Neural progenitor cell (in vitro differentiated cells): ENCODE results near the gene NOM1. TPM values are rescaled to one million over a fixed set of nuclear protein-coding genes. Genes with fewer than 3 reads are reported as not detected.

ENCODE experiments used
- DNase-seq: peaks from one replicate; pipeline ENCODE4 v3.0.0-alpha.2; 2016; ENCODE audit warnings: low spot score
- H2AFZ ChIP-seq: fragments of 200-600 bp; sonication (generic); replicated peaks from 2 replicates; pipeline ENCODE4 v1.6.1; 2016; ENCODE audit warnings: antibody characterized with exemption
- H3F3A ChIP-seq: fragments of 200-600 bp; sonication (generic); 2 replicates; pipeline ENCODE4 v1.6.1; 2016; ENCODE audit warnings: antibody characterized with exemption, low read depth
- H3K27ac ChIP-seq: fragments of 200-600 bp; sonication (generic); 2 replicates; pipeline ENCODE4 v1.5.1; 2016; ENCODE audit warnings: mild to moderate bottlenecking
- H3K27me3 ChIP-seq: fragments of 200-600 bp; sonication (generic); 2 replicates; pipeline ENCODE4 v1.6.1; 2016; ENCODE audit warnings: mild to moderate bottlenecking, moderate library complexity
- H3K36me3 ChIP-seq: fragments of 200-600 bp; sonication (generic); 2 replicates; pipeline ENCODE4 v1.5.1; 2016
- H3K4me1 ChIP-seq: fragments of 200-600 bp; sonication (generic); 2 replicates; pipeline ENCODE4 v1.6.1; 2016; ENCODE audit warnings: mixed run types
- H3K4me2 ChIP-seq: fragments of 200-600 bp; sonication (generic); 2 replicates; pipeline ENCODE4 v1.6.1; 2016
- H3K4me3 ChIP-seq: fragments of 200-600 bp; sonication (generic); 2 replicates; pipeline ENCODE4 v1.5.1; 2016
- H3K79me2 ChIP-seq: fragments of 200-600 bp; sonication (generic); 2 replicates; pipeline ENCODE4 v1.6.1; 2016; ENCODE audit warnings: low read depth
- H3K9ac ChIP-seq: fragments of 200-600 bp; sonication (generic); 2 replicates; pipeline ENCODE4 v1.6.1; 2016
- H3K9me3 ChIP-seq: fragments of 200-600 bp; sonication (generic); 2 replicates; pipeline ENCODE4 v1.5.1; 2016; ENCODE audit warnings: low read depth
- H4K20me1 ChIP-seq: fragments of 200-600 bp; sonication (generic); 2 replicates; pipeline ENCODE4 v1.6.1; 2016; ENCODE audit warnings: low read depth
- H3K27ac Mint-ChIP-seq: 3 replicates; pipeline ENCODE4 v1.8.0; 2021; ENCODE audit warnings: mixed read lengths
- H3K27me3 Mint-ChIP-seq: 2 replicates; pipeline ENCODE4 v1.8.0; 2022; ENCODE audit warnings: low read depth, mild to moderate bottlenecking, inconsistent platforms, moderate library complexity, mixed read lengths; ENCODE audit not compliant: insufficient read depth
- H3K36me3 Mint-ChIP-seq: 3 replicates; pipeline ENCODE4 v1.8.0; 2021; ENCODE audit warnings: mixed read lengths
- H3K4me1 Mint-ChIP-seq: 3 replicates; pipeline ENCODE4 v1.8.0; 2021; ENCODE audit warnings: mixed read lengths
- H3K4me3 Mint-ChIP-seq: 3 replicates; pipeline ENCODE4 v1.8.0; 2021; ENCODE audit warnings: mild to moderate bottlenecking, moderate library complexity, mixed read lengths
- H3K9me3 Mint-ChIP-seq: 3 replicates; pipeline ENCODE4 v1.8.0; 2020; ENCODE audit warnings: mixed read lengths
- CTCF ChIP-seq: fragments of 200-600 bp; sonication (generic); IDR thresholded peaks from 2 replicates; pipeline ENCODE4 v1.5.1; 2017; ENCODE audit warnings: antibody characterized with exemption, mild to moderate bottlenecking
- EZH2 ChIP-seq: fragments of 200-600 bp; sonication (generic); IDR thresholded peaks from 2 replicates; pipeline ENCODE4 v1.6.1; 2017; ENCODE audit warnings: antibody characterized with exemption, mild to moderate bottlenecking, moderate library complexity
- EZH2phosphoT487 ChIP-seq: fragments of 200-600 bp; sonication (generic); IDR thresholded peaks from 2 replicates; pipeline ENCODE4 v1.6.1; 2017; ENCODE audit warnings: antibody characterized with exemption
- total RNA-seq: library from RNA; depleted of rRNA; stranded (reverse); fragments of >200 nt; gene quantifications from 2 replicates; pipeline ENCODE4 v1.2.3, GENCODE V29; 2015; ENCODE audit warnings: low replicate concordance

NOM1 gene
- total RNA-seq, 1 donor from 2014 or later, result 10.9 TPM

- Histone ChIP-seq H3K4me2 (no peak overlapping the region), H3K36me3 (no peaks in the 10 kb centered on the region), H3K4me1 (no peaks in the 10 kb centered on the region), H3K4me3 (no peak overlapping the region), H3K9me3 (no peaks in the 10 kb centered on the region), H4K20me1 (no peaks in the 10 kb centered on the region), H3K9ac (no peak overlapping the region), H3K27ac (no peak overlapping the region), H3K79me2 (no peaks in the 10 kb centered on the region), H2AFZ (no peak overlapping the region), H3F3A (peaks cover 27% of the 10 kb centered on the region), H3K27me3 (no peaks in the 10 kb centered on the region)
- H3K4me3 Mint-ChIP-seq, result no peak overlapping the region
- H3K27me3 Mint-ChIP-seq, result peaks cover 2% of the 10 kb centered on the region
- TF ChIP-seq EZH2 (no peak), EZH2phosphoT487 (no peak)
- no peak for DNase-seq
- H3K27ac Mint-ChIP-seq, result no peak overlapping the region
- peaks cover 4% of the 10 kb centered on the region for H3K36me3 Mint-ChIP-seq
- H3K9me3 Mint-ChIP-seq, result peaks cover 9% of the 10 kb centered on the region
- no peaks in the 10 kb centered on the region for H3K4me1 Mint-ChIP-seq
Measured at GRCh38 chr7:156984174-156984891, 34.8 kb downstream of the NOM1 start.

- Histone ChIP-seq H3K9me3 (no peaks in the 10 kb centered on the region), H3K27ac (no peak overlapping the region), H3K4me1 (no peaks in the 10 kb centered on the region), H3K4me2 (no peak overlapping the region), H3K79me2 (no peaks in the 10 kb centered on the region), H4K20me1 (no peaks in the 10 kb centered on the region), H3K27me3 (no peaks in the 10 kb centered on the region), H3F3A (peaks cover 27% of the 10 kb centered on the region), H3K36me3 (no peaks in the 10 kb centered on the region), H2AFZ (no peak overlapping the region), H3K4me3 (no peak overlapping the region), H3K9ac (no peak overlapping the region)
- Mint-ChIP-seq H3K36me3 (no peaks in the 10 kb centered on the region), H3K27me3 (peaks cover 2% of the 10 kb centered on the region), H3K9me3 (peaks cover 3% of the 10 kb centered on the region), H3K4me3 (no peak overlapping the region), H3K4me1 (no peaks in the 10 kb centered on the region), H3K27ac (no peak overlapping the region)
- DNase-seq, result no peak
- TF ChIP-seq EZH2phosphoT487 (no peak), EZH2 (no peak), CTCF (no peak)
Measured at GRCh38 chr7:156985101-156985992, 35.8 kb downstream of the NOM1 start.

- Histone ChIP-seq H3K9ac (no peak overlapping the region), H3K79me2 (no peaks in the 10 kb centered on the region), H3F3A (peaks cover 27% of the 10 kb centered on the region), H3K9me3 (no peaks in the 10 kb centered on the region), H3K4me1 (no peaks in the 10 kb centered on the region), H3K36me3 (no peaks in the 10 kb centered on the region), H3K27me3 (peaks cover 5% of the 10 kb centered on the region), H2AFZ (no peak overlapping the region), H3K4me2 (no peak overlapping the region), H4K20me1 (no peaks in the 10 kb centered on the region), H3K27ac (no peak overlapping the region), H3K4me3 (no peak overlapping the region)
- Mint-ChIP-seq H3K27me3 (peaks cover 2% of the 10 kb centered on the region), H3K36me3 (no peaks in the 10 kb centered on the region), H3K9me3 (peaks cover 3% of the 10 kb centered on the region), H3K4me3 (no peak overlapping the region), H3K27ac (no peak overlapping the region), H3K4me1 (no peaks in the 10 kb centered on the region)
- no peak for DNase-seq
- TF ChIP-seq EZH2, result no peak
- TF ChIP-seq EZH2phosphoT487, result no peak
- no peak for TF ChIP-seq CTCF
Measured at GRCh38 chr7:156986378-156986777, 36.9 kb downstream of the NOM1 start.
